Measurements from ENCODE around the gene FASN. TPM values are rescaled to one million over a fixed set of nuclear protein-coding genes. Genes with fewer than 3 reads are reported as not detected.
A peak's percentile ranks its signal among the peaks of the same experiment; 100 is the strongest.

Gene FASN
- polyA plus RNA-seq, 1 of the 3 experiments (the other 2 are of a cell fraction) = 55.1 TPM

DNA sequence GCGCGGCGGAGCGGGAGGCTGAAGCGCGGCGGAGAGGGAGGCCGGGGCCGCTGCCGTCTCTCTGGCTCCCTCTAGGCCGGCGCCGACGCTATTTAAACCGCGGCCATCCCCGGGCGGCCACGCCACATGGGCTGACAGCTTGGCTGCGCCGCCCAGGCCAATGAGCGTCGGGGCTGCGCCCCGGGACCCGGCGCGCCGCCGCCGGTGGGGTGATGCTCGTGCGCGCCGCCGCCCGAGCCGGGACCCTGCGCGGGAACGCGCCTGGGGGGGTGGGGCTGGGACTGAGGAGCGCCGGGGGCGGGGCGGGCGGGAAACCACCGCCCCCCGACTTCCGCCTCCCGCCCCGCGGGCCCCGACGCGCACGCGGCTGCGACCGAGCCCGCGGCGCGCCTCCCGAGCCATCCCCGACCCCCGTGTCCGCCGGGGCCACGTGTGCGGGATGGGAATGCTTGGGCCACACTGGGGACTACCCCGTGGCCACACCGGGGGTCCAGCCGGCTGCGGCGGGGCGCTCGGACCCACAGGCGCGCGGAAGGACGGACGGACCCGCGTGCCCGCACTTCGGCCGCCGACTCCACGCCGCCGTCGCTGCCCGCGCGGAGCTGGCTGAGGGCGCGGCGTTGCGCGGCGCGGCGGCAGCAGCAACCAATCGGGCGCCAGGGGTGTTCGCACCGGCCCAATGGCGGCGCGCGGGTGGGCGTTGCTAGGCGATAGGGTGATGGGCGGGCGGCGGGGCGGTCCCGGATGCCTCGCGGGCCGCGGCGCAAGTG is at the start of gene FASN (continued):
- TF ChIP-seq NFIC (IDR thresholded peaks at IDR 0.05; ENCODE audit: borderline replicate concordance) = no peak
- TF ChIP-seq RXRA (IDR thresholded peaks at IDR 0.05; ENCODE audit: borderline replicate concordance, low read depth) = no peak
- peak; percentile 76 for TF ChIP-seq YY1 (IDR thresholded peaks at IDR 0.05; ENCODE audit: low read depth)
- no peak; the same call in 1 of the 2 replicates for TF ChIP-seq TCF12 (IDR thresholded peaks at IDR 0.05)
- TF ChIP-seq, protein P1, sequence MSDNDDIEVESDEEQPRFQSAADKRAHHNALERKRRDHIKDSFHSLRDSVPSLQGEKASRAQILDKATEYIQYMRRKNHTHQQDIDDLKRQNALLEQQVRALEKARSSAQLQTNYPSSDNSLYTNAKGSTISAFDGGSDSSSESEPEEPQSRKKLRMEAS (IDR thresholded peaks at IDR 0.05; ENCODE audit: low read depth) = peak; percentile 87
- peak; percentile 94 for TF ChIP-seq RFX5 (IDR thresholded peaks at IDR 0.05; ENCODE audit: low read length)
- TF ChIP-seq, protein P2, sequence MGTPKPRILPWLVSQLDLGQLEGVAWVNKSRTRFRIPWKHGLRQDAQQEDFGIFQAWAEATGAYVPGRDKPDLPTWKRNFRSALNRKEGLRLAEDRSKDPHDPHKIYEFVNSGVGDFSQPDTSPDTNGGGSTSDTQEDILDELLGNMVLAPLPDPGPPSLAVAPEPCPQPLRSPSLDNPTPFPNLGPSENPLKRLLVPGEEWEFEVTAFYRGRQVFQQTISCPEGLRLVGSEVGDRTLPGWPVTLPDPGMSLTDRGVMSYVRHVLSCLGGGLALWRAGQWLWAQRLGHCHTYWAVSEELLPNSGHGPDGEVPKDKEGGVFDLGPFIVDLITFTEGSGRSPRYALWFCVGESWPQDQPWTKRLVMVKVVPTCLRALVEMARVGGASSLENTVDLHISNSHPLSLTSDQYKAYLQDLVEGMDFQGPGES (IDR thresholded peaks at IDR 0.05; ENCODE audit: low read depth, low read length) = peak; percentile 79
- 0 out of 2 replicates have a peak, but pooled peaks have one; percentile 33 for TF ChIP-seq SMC3 (IDR thresholded peaks at IDR 0.05; ENCODE audit: low read depth, low read length)
- no peak for TF ChIP-seq FOXM1 (IDR thresholded peaks at IDR 0.05; ENCODE audit: low read depth)
- no peak for TF ChIP-seq ELF1 (IDR thresholded peaks at IDR 0.05)
- TF ChIP-seq POLR2AphosphoS5 (IDR thresholded peaks at IDR 0.05; ENCODE audit: low read depth, low read length) = peak; percentile 93; the same call in 1 of the 2 replicates
- TF ChIP-seq TAF1 (IDR thresholded peaks at IDR 0.05; ENCODE audit: borderline replicate concordance, low read depth, low read length) = peak; percentile 98
- TF ChIP-seq TEAD4 (IDR thresholded peaks at IDR 0.05; ENCODE audit: borderline replicate concordance, insufficient read depth) = no peak

DNA sequence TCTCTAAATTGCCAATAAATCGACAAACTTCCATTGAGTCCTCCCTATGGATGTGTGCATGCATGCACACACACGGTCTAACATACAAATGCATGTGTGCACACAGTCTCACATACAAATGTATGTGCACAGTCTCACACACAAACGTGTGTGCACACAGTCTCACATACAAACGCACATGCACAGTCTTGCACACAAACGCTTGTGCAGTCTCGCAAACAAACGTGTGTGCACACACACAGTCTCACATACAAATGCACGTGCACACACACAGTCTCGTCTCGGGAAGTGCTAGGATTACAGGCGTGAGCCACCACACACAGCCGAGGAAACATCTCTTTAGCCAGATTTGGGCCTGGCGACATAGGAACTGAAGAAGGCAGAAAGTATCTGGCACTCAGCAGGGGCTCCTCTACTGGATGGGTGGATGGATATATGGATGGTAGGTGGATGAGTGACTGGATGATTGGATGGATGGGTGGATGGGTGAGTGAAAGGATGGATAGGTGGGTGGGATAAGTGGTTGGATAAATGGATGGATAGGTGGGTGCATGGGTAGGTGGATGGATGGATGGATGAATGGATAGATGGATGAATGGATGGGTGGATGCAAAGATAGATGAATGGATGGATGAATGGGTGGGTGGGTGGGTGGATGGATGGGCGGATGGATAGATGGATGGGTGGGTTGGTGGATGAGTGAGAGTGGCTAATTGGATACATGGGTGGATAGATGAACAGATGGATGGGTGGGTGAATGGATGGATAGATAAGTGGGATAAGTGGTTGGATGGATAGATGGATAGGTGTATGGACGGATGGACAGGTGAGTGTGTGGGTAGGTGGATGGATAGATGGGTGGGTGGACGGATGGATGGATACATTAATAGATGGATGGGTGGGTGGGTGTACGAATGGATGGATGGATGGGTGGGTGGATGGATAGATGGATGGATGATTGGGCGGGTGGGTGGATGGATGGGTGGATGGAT is 48.9 kb upstream of the FASN start:
- WGBS (ENCODE audit: low lambda C conversion rate) = 88% methylated on average over 18 of the region's 18 CpGs
- Histone ChIP-seq H3F3A (replicated peaks; ENCODE audit: insufficient read depth) (peaks cover 12% of the 10 kb centered on the region), H3K36me3 (replicated peaks in 1 of 2; ENCODE audit: control insufficient read depth in 1 of 2, insufficient read depth in 2 of 2, low read length in 1 of 2) (peaks cover 2 to 5% of the 10 kb centered on the region in 2 experiments), H3K4me1 (ENCODE audit: control insufficient read depth in 1 of 2, insufficient read depth in 2 of 2, low read depth in 1 of 2, low read length in 1 of 2) (no peaks in the 10 kb centered on the region), H3K79me2 (ENCODE audit: insufficient read depth) (no peaks in the 10 kb centered on the region), H3K9me2 (no peaks in the 10 kb centered on the region), H3K9me3 (no peaks in the 10 kb centered on the region), H4K20me1 (ENCODE audit: insufficient read depth) (no peaks in the 10 kb centered on the region), H3K27me3 (ENCODE audit: insufficient read depth) (no peaks in the 10 kb centered on the region), H3K4me2 (no peak overlapping the region), H2AFZ (ENCODE audit: low read depth) (no peak overlapping the region), H3K27ac (ENCODE audit: low read depth in 2 of 2, low read length in 1 of 2) (no peak overlapping the region), H3K9ac (no peak overlapping the region), H3K4me3 (ENCODE audit: low read depth in 2 of 2, low read length in 1 of 2) (no peak overlapping the region)
- no peak for DNase-seq
- CTCF ChIA-PET = interaction anchor here (1.3 to 3.2 kb wide), 3 partner anchors 9 to 117 kb away, joined by 3 to 16 read pairs (median 5); no protein-coding TSS in a partner anchor
- TF ChIP-seq MEF2A (IDR thresholded peaks at IDR 0.05; ENCODE audit: borderline replicate concordance, low read depth) = no peak
- no peak for TF ChIP-seq RFX5 (IDR thresholded peaks at IDR 0.05; ENCODE audit: low read length)
- no peak for TF ChIP-seq NRF1 (IDR thresholded peaks at IDR 0.05; ENCODE audit: low read depth, low read length)
- TF ChIP-seq, protein P3, sequence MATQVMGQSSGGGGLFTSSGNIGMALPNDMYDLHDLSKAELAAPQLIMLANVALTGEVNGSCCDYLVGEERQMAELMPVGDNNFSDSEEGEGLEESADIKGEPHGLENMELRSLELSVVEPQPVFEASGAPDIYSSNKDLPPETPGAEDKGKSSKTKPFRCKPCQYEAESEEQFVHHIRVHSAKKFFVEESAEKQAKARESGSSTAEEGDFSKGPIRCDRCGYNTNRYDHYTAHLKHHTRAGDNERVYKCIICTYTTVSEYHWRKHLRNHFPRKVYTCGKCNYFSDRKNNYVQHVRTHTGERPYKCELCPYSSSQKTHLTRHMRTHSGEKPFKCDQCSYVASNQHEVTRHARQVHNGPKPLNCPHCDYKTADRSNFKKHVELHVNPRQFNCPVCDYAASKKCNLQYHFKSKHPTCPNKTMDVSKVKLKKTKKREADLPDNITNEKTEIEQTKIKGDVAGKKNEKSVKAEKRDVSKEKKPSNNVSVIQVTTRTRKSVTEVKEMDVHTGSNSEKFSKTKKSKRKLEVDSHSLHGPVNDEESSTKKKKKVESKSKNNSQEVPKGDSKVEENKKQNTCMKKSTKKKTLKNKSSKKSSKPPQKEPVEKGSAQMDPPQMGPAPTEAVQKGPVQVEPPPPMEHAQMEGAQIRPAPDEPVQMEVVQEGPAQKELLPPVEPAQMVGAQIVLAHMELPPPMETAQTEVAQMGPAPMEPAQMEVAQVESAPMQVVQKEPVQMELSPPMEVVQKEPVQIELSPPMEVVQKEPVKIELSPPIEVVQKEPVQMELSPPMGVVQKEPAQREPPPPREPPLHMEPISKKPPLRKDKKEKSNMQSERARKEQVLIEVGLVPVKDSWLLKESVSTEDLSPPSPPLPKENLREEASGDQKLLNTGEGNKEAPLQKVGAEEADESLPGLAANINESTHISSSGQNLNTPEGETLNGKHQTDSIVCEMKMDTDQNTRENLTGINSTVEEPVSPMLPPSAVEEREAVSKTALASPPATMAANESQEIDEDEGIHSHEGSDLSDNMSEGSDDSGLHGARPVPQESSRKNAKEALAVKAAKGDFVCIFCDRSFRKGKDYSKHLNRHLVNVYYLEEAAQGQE (IDR thresholded peaks at IDR 0.05; ENCODE audit: low read depth, low read length) = no peak
- no peak for TF ChIP-seq YY1 (IDR thresholded peaks at IDR 0.05; ENCODE audit: low read depth)
- POLR2A ChIA-PET = no interaction called here
